A673 (cell line): ENCODE results near the gene MDM2. TPM values are rescaled to one million over a fixed set of nuclear protein-coding genes. Genes with fewer than 3 reads are reported as not detected.

Experiments used
- BruUV-seq: library from RNA; stranded (reverse); fragments of 400-500 nt; replicated peaks from 2 replicates; lab custom pipeline; 2021; lab: Mats Ljungman, UMichigan
- CTCF ChIA-PET: fragments of 300-600 bp; sonication (Branson Sonifier 250); formaldehyde crosslinking; loops from one replicate; lab custom pipeline; 2022; ENCODE audit warnings: antibody characterized with exemption; lab: Charles Lee
- POLR2A ChIA-PET: fragments of 300-600 bp; sonication (Branson Sonifier 250); formaldehyde crosslinking; loops from one replicate; lab custom pipeline; 2022; ENCODE audit warnings: antibody characterized with exemption; ENCODE audit not compliant: low non-redundant PET; lab: Charles Lee
- DNase-seq: peaks from one replicate; pipeline ENCODE4 v3.0.0-alpha.2; 2015; ENCODE audit warnings: low spot score
- H3K27ac ChIP-seq: fragments of 200-600 bp; sonication (generic); 2 replicates; pipeline ENCODE4 v1.5.1; 2016; ENCODE audit warnings: mixed run types, low read depth, mild to moderate bottlenecking, mixed read lengths, antibody characterized with exemption, low read length; ENCODE audit not compliant: poor library complexity, severe bottlenecking
- H3K27me3 ChIP-seq: fragments of 200-600 bp; sonication (generic); replicated peaks from 2 replicates; pipeline ENCODE4 v1.6.1; 2017; ENCODE audit warnings: mixed run types, low read depth, mild to moderate bottlenecking, mixed read lengths, antibody characterized with exemption, low read length; ENCODE audit not compliant: insufficient read depth, poor library complexity
- H3K36me3 ChIP-seq: fragments of 200-600 bp; sonication (generic); 2 replicates; pipeline ENCODE4 v1.6.1; 2016; ENCODE audit warnings: mixed run types, mild to moderate bottlenecking, mixed read lengths, antibody characterized with exemption, low read length; ENCODE audit not compliant: insufficient read depth, poor library complexity, severe bottlenecking
- H3K4me1 ChIP-seq: fragments of 200-600 bp; sonication (generic); 2 replicates; pipeline ENCODE4 v1.6.1; 2017; ENCODE audit warnings: mixed run types, mild to moderate bottlenecking, mixed read lengths, antibody characterized with exemption, low read length; ENCODE audit not compliant: insufficient read depth, poor library complexity, severe bottlenecking
- H3K4me3 ChIP-seq: fragments of 200-600 bp; sonication (generic); 2 replicates; pipeline ENCODE4 v1.5.1; 2016; ENCODE audit warnings: low read depth, mixed run types, mild to moderate bottlenecking, mixed read lengths, low read length; ENCODE audit not compliant: poor library complexity, severe bottlenecking
- H3K9me3 ChIP-seq: fragments of 200-600 bp; sonication (generic); 2 replicates; pipeline ENCODE4 v1.6.1; 2016; ENCODE audit warnings: mixed run types, low read depth, mild to moderate bottlenecking, mixed read lengths, antibody characterized with exemption, low read length; ENCODE audit not compliant: poor library complexity, severe bottlenecking
- CTCF ChIP-seq: fragments of 300-800, 200-600 bp; sonication (generic); conservative IDR thresholded peaks from 2 replicates; pipeline ENCODE4 v1.5.1; 2017; ENCODE audit warnings: low read depth, mild to moderate bottlenecking, antibody characterized with exemption, low read length, moderate library complexity, mixed read lengths
- EZH2 ChIP-seq: fragments of 200-600 bp; sonication (generic); IDR thresholded peaks from 2 replicates; pipeline ENCODE4 v1.6.1; 2017; ENCODE audit warnings: borderline replicate concordance, low read depth, mild to moderate bottlenecking, mixed read lengths, antibody characterized with exemption, low read length; ENCODE audit not compliant: poor library complexity, severe bottlenecking
- intact Hi-C: fragments of 100-400 bp; cut with micrococcal nuclease; formaldehyde crosslinking; loops from one replicate; pipeline ENCODE4 v1.10.0; 2022; ENCODE audit not compliant: unreplicated experiment
- total RNA-seq: library from RNA; stranded (reverse); gene quantifications from 2 replicates; pipeline ENCODE4 v1.2.3, GENCODE V29; 2021

Gene MDM2
- total RNA-seq, 1 experiment from 2014 or later: 149 TPM

DNA sequence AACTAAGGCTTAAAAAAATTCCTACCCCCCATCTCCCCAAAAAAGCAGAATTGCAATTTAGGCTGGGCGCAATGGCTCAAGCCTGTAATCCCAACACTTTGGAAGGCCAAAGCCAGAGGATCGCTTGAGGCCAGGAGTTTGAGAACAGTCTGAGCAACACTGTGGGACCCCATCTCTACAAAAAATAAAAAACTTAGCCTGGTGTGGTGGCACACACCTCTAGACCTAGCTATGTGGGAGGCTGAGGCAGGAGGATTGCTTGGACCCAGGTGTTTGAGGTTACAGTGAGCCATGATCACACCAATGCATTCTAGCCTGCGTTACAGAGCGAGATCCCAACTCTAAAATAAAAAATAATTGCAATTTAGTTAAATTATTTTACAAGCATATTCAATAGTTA, 70.9 kb downstream of the MDM2 start:
- TF ChIP-seq EZH2: no peak
- TF ChIP-seq CTCF: no peak
- no peaks in the 10 kb centered on the region for H3K27me3 ChIP-seq
- intact Hi-C loops: no loop called here

GRCh38 chr12:68880660-68881325, 72.8 kb downstream of the MDM2 start:
- H3K4me1 ChIP-seq: peaks cover 6% of the 10 kb centered on the region
- TF ChIP-seq CTCF (no peak), EZH2 (no peak)
- BruUV-seq: no TSS peak
- peaks cover 6% of the 10 kb centered on the region for H3K9me3 ChIP-seq
- CTCF ChIA-PET: no interaction called here
- no peaks in the 10 kb centered on the region for H3K27me3 ChIP-seq
- H3K36me3 ChIP-seq: no peaks in the 10 kb centered on the region
- POLR2A ChIA-PET: no interaction called here
- intact Hi-C loops: no loop called here
- DNase-seq: no peak
- no peak overlapping the region for H3K4me3 ChIP-seq
- H3K27ac ChIP-seq: no peak overlapping the region

More for the DNA sequence above, 70.9 kb downstream of the MDM2 start:
- no peaks in the 10 kb centered on the region for H3K36me3 ChIP-seq
- H3K4me3 ChIP-seq: no peak overlapping the region
- H3K9me3 ChIP-seq: peaks cover 6% of the 10 kb centered on the region
- POLR2A ChIA-PET: interaction anchor here (0.6 kb wide), 1 partner anchor 112 kb away, joined by 4 read pairs; no protein-coding TSS in a partner anchor
- no peak overlapping the region for H3K27ac ChIP-seq
- peaks cover 6% of the 10 kb centered on the region for H3K4me1 ChIP-seq
- CTCF ChIA-PET: no interaction called here
- DNase-seq: no peak
- BruUV-seq: no TSS peak

- Histone ChIP-seq H3K4me3 (no peak overlapping the region), H3K27me3 (no peaks in the 10 kb centered on the region), H3K4me1 (no peaks in the 10 kb centered on the region), H3K36me3 (no peaks in the 10 kb centered on the region), H3K27ac (no peak overlapping the region), H3K9me3 (peaks cover 6% of the 10 kb centered on the region)
- POLR2A ChIA-PET: no interaction called here
- intact Hi-C loops: no loop called here
- CTCF ChIA-PET: no interaction called here
- BruUV-seq: no TSS peak
- TF ChIP-seq EZH2 (no peak), CTCF (no peak)
- DNase-seq: no peak
Measured at GRCh38 chr12:68882251-68882964, 74.4 kb downstream of the MDM2 start.
